ENCODE measurements around the gene FIS1.
"Not testable (repeated sequence)": the region's sequence is repeated elsewhere in the genome, so short reads cannot be mapped to it uniquely, and the experiment has no call there.

Gene FIS1

GRCh38 chr7:101244375-101245146 is at the start of gene FIS1:
Gene FIS1 (minus strand): TSS chr7:101245081. CDS start chr7:101245004, 77 bp downstream.
- DNase-seq, result peak; percentile 89 to 91

- DNase-seq, result no peak
Observed at GRCh38 chr7:101294039-101294831, 49.4 kb upstream of the FIS1 start.

DNA sequence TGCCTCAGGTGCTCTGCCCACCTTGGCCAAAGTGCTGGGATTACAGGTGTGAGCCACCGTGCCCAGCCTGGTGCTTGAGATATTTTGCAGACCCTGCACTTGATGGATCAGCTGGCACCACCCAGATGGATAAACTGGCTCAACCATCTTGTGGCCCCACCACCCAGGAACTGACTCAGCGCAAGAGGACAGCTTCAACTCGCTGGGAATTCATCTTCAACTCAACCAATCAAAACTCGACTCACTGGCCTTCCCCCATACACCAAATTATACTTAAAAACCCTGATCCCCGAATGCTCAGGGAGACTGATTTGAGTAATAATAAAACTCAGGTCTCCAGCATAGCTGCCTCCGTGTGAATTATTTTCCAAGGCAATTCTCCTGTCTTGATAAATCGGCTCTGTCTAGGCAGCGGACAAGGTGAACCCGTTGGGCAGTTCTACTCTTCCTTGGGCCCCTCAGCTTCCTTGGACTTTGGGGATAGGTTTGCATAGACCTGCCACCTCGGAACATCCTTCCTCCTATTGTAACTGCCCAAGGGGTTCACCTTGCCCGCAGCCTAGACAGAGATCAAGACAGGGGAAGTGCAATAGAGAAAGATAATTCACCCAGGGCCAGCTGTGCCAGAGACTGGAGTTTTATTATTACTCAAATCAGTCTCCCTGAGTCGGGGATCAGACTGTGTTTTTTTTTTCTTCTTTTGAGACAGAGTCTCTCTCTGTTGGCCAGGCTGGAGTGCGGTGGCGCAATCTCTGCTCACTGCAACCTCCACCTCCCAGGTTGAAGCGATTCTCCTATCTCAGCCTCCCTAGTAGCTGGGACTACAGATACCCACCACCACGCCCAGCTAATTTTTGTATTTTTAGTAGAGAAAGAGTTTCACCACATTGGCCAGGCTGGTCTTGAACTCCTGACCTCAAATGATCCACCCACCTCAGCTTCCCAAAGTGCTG is 48.5 kb upstream of the FIS1 start:
- not testable (repeated sequence) for DNase-seq

- DNase-seq, result not testable (repeated sequence)
Observed at GRCh38 chr7:101292566-101292965, 47.7 kb upstream of the FIS1 start.

DNA sequence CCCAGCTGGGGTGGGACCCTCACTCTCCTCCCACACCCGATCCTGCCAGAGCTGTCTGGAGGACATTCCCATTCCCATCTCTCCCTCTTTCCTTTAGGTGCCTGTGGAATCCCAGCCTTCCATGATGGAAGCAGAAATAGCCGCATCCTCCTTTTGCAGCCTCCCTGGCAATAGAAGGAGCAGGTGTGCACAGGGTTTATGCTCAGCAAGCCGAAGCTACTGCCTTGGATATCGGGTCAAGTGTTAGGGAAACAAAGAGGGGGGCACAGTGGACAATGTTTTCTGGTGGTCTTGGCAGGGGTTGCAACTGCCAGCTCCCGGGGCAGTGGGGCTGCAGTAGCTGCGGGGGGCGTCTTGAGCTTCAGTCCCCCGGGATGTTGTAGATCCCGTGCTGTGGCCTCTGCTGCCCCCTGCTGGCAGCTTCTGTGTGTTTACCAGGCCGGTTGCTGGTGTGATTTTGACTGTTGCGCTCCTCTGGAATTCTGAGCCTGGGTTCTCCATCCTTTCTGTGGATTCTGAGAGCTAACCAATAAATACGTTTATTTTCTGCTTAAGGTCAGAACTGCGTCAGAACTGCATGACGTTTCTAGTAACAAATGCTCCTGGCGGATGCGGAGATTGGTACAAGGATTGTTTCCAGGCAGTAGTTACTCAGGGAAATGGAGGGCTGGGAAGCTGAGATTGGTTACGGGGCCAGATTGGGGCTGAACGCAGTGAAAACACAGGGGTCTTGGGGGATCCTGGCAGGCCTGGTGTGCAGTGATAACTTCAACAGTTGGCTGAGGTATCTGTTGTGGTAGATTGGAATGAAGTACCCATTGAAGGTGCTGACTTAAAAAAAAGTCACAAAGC is 45.5 kb upstream of the FIS1 start:
- peak; percentile 12 to 30 for DNase-seq

DNA sequence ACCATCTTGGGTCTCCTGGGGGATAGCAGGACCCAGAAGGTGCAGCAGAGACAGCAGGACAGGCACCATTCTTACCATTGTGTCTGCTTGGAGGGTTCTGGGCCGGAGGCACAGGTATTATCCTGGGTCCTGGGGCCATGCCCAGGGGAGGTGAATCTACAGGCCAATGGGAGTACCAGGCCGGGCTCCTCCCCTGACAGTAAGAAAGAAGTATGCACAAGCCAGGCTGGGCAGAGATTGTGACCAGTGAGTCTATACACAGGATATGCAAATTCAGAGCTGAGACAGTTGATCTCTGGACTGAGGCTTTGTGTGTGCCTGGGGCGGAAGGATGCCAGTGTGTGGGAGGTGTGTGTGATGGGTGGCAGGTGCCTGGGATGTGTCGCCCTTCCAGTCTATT is 44.8 kb upstream of the FIS1 start:
- not testable (repeated sequence) for DNase-seq

GRCh38 chr7:101288439-101288838 is 43.6 kb upstream of the FIS1 start:
- DNase-seq, result no peak

DNA sequence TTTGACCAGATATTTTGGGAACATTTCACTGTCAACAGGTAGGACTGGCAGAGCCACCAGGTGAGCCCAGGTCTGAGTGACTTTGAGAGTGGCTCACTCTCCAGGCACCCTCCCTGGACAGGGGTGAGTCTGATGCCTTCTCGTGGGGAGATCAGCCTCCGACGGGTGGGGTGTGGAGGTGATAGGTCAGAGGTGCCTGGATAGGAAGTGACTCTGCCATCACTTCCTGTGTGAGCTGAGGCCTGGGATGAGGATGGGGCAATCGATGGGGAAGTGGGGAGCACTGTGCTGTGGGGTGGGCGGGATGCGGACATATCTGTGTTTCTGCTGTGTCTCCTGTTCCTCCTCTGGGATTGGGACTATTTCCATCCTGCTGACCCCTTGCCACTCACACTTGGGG is 42.2 kb upstream of the FIS1 start:
- no peak for DNase-seq

DNA sequence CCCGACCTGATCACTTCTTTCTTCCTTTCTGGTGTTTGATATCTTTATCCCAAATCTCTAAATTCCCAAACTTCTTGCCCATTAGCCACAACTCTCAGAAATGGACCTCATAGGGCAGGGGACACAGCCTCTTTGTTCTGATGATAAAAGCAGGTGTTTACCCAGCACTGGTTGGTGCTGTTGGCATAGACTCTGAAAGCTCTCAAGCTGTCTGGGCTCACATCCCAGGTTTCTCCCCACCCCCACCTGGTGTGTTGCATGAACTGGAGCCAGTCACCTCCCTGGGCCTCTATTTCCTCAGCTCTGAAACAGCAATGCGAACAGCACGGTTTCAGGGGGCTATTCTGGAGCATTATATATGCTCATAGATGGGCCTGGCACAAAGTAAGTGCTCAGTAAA is 41.0 kb upstream of the FIS1 start:
- not testable (repeated sequence) for DNase-seq

DNA sequence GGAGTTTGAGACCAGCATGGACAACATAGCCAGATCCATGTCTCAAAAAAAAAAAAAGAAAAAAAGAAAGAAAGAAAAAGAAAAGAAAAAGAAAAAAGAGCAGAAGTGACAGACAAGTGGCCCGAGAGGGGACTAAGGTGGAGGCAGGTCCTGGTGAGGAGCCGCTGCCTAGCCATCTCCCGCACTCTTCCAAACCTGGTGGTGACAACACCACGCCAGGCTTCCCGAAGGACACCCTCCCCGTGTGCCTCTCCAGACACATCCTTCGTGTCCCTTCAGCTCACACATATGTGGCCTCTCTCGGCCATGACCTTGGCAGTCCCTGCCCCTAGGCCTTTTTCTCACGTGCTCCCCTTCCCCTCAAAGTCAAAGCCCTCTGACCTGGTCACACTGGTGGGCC is 40.3 kb upstream of the FIS1 start:
- DNase-seq, result no peak

- not testable (repeated sequence) for DNase-seq
Observed at GRCh38 chr7:101280912-101281311, 36.0 kb upstream of the FIS1 start.

DNA sequence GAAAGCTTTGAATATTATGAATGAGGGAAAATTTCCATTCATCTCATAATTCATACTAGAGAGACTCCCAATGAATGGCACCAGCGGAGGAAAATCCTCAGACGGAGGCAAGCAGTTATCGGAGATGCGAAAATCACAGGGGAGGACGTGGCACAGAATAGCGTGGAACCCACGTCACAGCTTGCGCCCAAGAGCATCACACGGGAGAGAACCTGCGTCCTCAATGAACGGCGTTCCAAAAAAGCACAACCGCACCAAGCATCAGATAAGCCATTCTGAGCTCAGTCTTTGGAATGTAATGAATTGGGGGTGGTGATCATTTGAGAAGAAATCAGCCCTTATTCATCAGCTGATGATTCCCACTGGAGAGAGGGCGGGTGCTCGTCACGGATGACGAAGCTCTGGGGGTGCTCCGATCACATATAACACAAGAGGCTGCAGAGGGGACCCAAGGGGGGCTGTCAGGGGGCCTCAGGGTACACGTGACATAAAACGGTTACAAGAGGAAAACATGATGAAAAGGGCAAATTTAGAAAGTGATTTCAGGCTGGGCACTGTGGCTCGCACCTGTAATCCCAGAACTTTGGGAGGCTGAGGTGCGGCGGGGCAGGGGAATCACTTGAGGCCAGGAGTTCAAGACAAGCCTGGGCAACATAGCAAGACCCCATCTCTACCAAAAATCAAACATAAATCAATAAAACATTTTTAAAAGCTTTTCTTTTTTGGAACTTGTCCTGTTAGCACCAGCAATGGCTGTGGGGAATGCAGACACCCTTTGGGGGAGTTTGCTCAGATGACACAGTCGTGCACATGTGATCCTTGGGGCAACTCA is 33.8 kb upstream of the FIS1 start:
- no peak for DNase-seq

DNA sequence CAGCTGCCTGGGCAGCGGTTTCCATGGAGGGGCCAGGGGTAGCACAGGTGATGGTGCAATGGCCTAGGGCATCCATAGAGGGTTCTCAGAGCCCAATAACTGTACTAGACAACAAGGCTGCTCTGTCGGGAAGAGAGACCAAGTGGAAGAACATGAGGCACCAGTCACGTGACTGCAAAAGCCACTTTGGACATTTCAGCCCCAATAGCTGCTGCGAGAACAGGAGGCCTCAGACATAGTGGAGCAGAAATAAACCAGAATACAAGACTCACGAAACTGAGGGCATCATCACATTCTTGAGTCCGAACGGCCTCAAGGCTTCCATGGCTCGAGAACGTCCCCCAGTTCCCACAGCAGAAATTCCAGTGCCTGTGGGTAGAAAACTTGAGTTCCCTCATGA is 32.3 kb upstream of the FIS1 start:
- DNase-seq, result no peak

DNA sequence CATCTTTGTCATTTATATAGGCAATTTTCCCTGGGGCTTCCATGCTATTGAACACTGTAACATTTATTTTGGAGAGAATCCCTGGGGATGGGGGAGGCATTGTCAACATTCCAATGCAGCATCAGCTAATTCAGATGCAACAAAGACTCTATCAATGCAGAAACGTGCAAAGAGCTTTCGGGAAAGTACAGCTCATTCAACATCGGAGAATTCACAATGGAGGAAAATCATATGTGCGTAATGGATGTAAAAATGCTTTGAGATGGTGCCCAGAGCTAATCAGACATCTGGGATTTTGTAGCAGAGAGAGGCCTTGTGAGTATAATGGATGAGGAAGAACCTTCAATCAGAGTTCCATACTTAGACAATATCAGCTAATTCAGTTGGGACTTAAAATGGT is 28.3 kb upstream of the FIS1 start:
- no peak for DNase-seq

- DNase-seq, result no peak
Observed at GRCh38 chr7:101271021-101271420, 26.1 kb upstream of the FIS1 start.

DNA sequence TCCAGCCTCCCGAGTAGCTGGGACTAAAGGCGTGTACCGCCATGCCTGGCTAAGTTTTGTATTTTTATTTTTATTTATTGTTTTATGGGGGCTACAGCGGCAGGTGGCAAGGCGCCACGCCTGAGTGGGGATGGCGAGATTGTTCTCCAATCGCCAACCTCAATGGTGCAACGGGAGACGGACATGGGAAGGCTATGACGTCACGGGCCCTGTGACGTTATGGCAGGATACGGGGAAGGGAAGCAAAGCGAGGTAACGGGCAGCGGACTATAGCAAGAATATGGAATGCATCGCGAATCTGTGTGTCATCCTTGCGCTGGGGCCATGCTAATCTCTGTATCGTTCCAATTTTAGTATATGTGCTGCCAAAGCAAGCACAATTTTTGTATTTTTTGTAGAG is 24.8 kb upstream of the FIS1 start:
- no peak for DNase-seq

DNA sequence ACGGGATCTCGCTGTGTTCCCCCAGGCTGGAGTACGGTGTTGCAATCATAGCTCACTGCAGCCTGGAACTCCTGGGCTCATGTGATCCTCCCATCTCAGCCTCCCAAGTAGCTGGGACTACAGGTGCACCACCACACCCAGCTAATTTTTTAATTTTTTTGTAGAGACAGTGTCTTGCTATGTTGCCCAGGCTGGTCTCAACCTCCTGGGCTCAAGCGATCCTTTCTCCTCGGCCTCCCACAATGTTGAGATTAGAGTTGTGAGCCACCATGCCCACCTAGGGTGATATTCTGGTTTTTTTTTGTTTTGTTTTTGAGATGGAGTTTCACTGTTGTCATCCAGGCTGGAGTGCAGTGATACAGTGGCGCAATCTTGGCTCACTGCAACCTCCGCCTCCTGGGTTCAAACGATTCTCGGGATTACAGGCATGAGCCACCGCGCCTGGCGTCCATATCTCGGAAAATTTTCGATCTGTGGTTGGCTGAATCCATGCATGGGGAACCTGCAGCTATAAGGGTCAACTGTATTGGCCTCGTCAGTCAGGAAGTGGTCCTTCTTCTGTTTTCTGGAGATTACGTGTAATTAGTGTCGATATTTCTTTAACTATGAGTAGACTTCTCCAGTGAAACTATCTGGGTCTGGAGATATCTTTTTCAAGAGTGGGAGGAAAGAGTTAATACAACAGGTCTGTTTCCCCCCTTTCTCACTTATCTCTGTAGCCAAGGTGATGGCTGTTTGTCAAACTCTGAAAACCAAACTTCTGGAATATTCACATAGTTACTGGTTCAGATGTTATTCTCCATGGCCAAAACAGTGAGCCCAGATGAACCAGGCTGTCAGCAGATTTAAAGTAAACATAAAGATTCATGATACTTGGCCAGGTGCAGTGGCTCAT is 21.0 kb upstream of the FIS1 start:
- DNase-seq, result no peak

GRCh38 chr7:101264102-101264706 is 19.3 kb upstream of the FIS1 start:
- DNase-seq, result not testable (repeated sequence)

- DNase-seq, result no peak
Observed at GRCh38 chr7:101258243-101258731, 13.4 kb upstream of the FIS1 start.

Measured in bone marrow (tissue), 2 donors.